Suprapubic skin (tissue), 4 donors: ENCODE data around the gene PLXND1.

ENCODE experiments used
- CTCF ChIP-seq, 2 donors: fragments of 200-600 bp in 1 of 2; fragments of 450-650 bp in 1 of 2; sonication (generic) in 1 of 2; IDR thresholded peaks; one replicate each; pipeline ENCODE4 v1.5.1; 2016 to 2019; ENCODE audit warnings: antibody characterized with exemption in 2 of 2, mild to moderate bottlenecking in 1 of 2, moderate library complexity in 1 of 2
- EP300 ChIP-seq: sonication (generic); formaldehyde crosslinking; IDR thresholded peaks from one replicate; pipeline ENCODE4 v1.6.1; 2017; ENCODE audit warnings: antibody characterized with exemption
- POLR2A ChIP-seq, 2 donors: fragments of 450-650 bp; IDR thresholded peaks; one replicate each; pipeline ENCODE4 v1.6.1; 2017; ENCODE audit warnings: antibody characterized with exemption in 2 of 2, mild to moderate bottlenecking in 2 of 2, moderate library complexity in 2 of 2
- POLR2AphosphoS5 ChIP-seq, 3 donors: sonication (generic); formaldehyde crosslinking; IDR thresholded peaks; one replicate each; pipeline ENCODE4 v1.6.1; 2017; ENCODE audit warnings: antibody characterized with exemption in 3 of 3

- TF ChIP-seq CTCF (IDR thresholded peaks at IDR 0.05) (no peak), POLR2A (IDR thresholded peaks at IDR 0.05) (no peak), EP300 (no peak), POLR2AphosphoS5 (IDR thresholded peaks at IDR 0.05) (no peak)
Observed at GRCh38 chr3:129530821-129531220, 75.7 kb downstream of the PLXND1 start.
